Coronary artery (tissue), 2 donors: ENCODE measurements around the gene RNF207.

Experiments
- DNase-seq: peaks from one replicate; pipeline ENCODE4 v3.0.0-alpha.2; 2017; ENCODE audit warnings: low spot score
- H3K27ac ChIP-seq, 2 donors: fragments of 200-600 bp; sonication (generic); one replicate each; pipeline ENCODE4 v1.5.1; 2016 to 2019
- H3K4me3 ChIP-seq: fragments of 200-600 bp; sonication (generic); 2 replicates; pipeline ENCODE4 v1.5.1; 2016; ENCODE audit warnings: mild to moderate bottlenecking, moderate library complexity
- CTCF ChIP-seq: fragments of 200-600 bp; sonication (generic); IDR thresholded peaks from one replicate; pipeline ENCODE4 v1.5.1; 2019; ENCODE audit warnings: antibody characterized with exemption

The RNF207 gene

DNA sequence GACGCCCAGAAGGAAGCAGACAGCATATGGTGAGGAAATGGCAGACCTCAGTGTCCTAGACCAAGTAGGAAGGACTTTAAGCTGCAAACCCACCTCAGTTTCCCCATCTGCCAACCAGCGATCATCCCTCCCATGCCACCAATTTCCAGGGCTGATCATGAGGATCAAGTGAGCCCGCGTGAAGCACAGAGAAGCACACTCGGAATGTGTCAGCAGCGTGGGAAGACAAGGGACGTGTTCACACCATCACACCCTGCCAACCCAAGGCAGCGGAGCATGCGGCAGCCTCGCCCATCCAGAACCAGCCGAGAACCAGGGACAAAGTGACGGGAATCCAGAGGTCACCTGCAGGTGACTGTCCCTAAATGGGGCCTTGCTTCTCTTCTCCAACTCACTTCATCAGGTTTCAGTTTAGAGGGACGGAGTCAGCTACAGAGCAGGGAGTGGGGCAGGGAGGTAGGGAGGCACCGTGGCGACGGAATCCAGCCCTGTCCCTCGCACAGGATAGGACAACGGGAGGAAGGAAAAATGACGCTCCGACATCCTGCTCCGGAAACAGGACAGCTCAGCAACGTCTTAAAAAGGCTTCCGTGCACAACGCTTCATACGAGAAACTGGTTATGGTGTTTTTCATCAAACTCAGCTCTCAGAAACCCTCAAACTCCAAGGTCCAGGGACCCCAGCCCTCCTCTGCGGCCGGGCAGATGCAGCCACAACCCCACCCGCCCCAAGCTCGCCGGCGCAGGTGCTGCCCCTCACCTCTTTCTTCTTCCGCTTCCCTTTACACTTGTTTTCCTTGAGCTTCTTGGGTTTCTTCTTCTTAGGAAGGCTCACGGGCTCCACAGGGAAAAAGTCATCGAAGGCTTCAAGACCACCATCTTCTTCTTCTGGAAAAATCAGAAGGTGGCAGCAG is 38.3 kb upstream of the RNF207 start:
- DNase-seq, result no peak
- TF ChIP-seq CTCF, result no peak
- H3K4me3 ChIP-seq, result no peak overlapping the region
- no peak overlapping the region for H3K27ac ChIP-seq

DNA sequence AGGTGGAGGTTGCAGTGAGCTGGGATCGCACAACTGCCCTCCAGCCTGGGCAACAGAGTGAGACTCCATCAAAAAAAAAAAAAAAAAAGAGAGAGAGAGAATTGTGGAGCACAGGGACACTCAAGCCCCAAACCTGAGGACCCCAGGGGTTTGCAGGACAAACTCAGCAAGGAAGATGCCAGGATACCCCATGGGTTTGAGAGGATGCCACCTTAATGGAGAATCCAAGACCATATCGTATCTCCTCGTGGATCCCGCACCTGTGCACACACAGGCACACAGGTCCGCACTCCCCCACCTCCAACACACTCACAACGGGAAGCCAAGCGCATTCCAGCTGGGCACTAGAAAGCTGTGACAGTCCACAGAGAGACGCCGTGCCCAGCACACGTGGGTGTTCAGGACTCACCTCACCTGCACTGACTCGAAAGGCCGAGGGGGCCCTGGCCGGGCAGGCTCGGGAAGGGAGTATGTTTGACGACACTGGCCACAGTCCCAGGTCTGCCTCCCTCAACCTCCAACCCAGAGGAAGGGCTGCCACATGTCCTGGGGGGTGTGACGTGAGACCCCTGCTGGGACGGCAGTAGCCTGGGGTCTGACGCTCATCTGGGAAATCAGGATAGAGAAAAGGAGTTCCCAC is 36.9 kb upstream of the RNF207 start:
- TF ChIP-seq CTCF, result no peak
- no peak overlapping the region for H3K4me3 ChIP-seq
- H3K27ac ChIP-seq, result no peak overlapping the region
- no peak for DNase-seq

DNA sequence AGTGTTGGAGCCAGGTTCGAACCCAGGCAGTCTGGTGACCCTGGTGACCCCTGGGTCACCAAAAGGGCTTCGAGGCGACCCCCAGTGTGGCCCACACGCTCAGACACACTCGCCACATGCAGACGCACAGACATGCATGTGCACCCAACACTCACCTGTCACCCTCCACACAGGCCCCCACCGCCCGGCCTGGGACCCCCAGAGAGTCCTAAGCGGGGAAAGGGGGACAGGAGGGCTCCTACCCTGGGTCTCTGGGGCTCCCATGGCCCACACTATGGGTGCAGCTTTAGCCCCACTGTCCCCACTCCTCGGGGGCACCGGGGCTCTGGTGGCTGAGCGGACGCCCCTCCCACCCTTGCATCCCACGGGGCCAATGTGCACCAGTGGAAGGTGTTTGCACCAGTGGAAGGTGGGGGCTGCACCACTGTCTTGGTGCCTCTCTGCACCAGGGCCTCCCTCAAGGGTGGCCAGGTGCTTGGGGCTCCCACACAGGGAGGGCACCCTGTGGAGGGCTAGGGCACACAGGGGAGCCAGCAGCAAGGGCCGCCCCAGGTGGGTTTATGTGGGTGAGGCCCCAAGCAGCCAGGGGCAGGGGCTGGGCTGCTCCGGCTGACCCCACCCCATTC is 35.7 kb upstream of the RNF207 start:
- Histone ChIP-seq H3K4me3 (no peak overlapping the region), H3K27ac (no peak overlapping the region)
- no peak for DNase-seq
- no peak for TF ChIP-seq CTCF

DNA sequence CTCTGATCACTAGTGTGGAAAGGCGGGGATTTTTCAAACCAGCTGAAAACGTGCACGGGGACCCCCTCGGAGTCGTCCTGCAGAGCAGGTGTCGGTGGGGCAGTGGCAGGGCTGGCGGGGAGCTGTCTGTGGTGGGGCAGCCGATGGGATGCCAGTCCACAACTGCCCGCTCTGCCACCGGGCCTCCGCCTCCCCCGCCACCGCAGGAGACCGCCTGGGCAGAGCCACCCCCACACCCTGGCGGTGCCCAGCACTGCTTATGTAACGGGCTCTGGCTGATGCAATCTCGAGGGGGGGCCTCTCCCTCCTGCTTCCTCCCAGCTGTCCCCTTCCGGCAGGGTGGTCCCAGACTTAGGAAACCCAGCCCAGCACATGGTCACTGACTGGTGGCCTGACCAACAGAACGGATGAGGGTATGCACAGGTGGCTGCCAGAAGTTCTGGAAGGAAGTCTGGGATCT is 35.1 kb upstream of the RNF207 start:
- no peak overlapping the region for H3K27ac ChIP-seq
- no peak for TF ChIP-seq CTCF
- no peak for DNase-seq
- H3K4me3 ChIP-seq, result no peak overlapping the region

- no peak overlapping the region for H3K27ac ChIP-seq
- no peak for DNase-seq
- H3K4me3 ChIP-seq, result no peak overlapping the region
- TF ChIP-seq CTCF, result no peak
These were observed 34.3 kb upstream of the RNF207 start for GRCh38 chr1:6171548-6172124.

DNA sequence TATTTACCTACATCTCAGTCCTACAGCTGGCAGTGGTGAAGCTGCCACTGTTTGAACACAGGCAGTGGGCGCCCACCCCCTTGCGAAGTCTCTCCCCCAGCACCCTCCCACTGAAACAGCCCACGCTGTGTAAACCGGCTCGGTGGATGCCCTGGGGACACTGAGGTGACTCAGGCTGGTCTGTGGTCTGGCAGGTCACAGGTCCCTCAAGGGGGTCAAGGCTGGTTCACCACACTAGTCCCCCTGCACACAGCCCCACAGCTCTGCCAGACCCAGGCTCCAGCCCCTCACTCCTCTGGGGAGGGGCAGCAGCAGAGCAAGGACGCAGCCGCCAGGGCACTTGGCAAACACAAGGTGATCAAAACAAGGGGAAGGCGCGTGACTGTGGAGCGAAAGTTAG is 33.4 kb upstream of the RNF207 start:
- DNase-seq, result no peak
- H3K27ac ChIP-seq, result no peak overlapping the region
- no peak for TF ChIP-seq CTCF
- no peak overlapping the region for H3K4me3 ChIP-seq
